GM18907 (cell line): ENCODE measurements around the gene SAPCD1.
"Not testable (repeated sequence)": the region's sequence is repeated elsewhere in the genome, so short reads cannot be mapped to it uniquely, and the experiment has no call there.

ENCODE experiments used
- ATAC-seq: cut with Tn5 transposase; IDR thresholded peaks from one replicate; pipeline ENCODE4 v1.9.1; 2021; ENCODE audit warnings: mild to moderate bottlenecking, moderate library complexity; ENCODE audit not compliant: unreplicated experiment

The SAPCD1 gene

GRCh38 chr6:31795616-31796298, 33.3 kb downstream of the SAPCD1 start, which contains the start of gene VARS1:
VARS1 (minus strand) TSS chr6:31795752; CDS start chr6:31795217, 535 bp downstream.
- peak; percentile 68 for ATAC-seq

DNA sequence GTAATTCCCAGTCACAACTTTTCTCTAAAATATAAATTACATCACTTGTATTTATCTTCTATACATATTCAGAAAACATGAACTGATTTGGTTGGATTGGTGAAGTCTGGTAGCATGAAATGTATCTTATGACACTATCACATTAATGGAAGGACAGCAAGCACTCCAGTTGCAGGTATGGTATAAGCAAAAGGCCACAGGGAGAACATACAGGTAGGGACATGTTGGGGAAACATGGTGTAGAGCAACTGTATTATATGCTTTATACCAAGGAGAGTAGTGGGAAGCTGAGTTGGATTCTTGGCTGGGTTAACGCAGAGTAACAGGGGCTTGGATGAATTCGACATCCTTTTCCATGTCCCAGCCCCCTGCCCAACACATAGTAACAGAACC, 34.5 kb downstream of the SAPCD1 start:
- ATAC-seq: no peak

DNA sequence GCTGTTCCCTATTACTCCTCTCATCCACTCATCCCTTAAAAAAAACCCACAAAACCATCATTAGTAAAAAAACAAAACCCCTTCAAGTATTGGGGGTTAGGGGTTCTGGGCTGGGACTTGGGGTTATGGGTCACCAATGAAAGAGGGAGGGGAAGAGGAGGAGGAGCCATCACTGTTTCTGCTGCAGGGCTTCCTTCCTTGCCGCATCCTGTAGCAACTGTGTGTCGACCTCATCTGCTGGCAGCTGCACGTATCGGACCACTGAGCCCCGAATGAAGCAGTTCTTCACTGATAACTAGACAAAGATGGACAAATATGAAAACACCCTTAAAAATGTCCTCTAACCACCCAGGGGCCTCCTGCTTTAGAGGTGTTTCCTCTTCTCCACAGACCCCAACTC, 35.1 kb downstream of the SAPCD1 start:
- no peak for ATAC-seq

- ATAC-seq: no peak
Measured at GRCh38 chr6:31799781-31800180, 37.3 kb downstream of the SAPCD1 start.

DNA sequence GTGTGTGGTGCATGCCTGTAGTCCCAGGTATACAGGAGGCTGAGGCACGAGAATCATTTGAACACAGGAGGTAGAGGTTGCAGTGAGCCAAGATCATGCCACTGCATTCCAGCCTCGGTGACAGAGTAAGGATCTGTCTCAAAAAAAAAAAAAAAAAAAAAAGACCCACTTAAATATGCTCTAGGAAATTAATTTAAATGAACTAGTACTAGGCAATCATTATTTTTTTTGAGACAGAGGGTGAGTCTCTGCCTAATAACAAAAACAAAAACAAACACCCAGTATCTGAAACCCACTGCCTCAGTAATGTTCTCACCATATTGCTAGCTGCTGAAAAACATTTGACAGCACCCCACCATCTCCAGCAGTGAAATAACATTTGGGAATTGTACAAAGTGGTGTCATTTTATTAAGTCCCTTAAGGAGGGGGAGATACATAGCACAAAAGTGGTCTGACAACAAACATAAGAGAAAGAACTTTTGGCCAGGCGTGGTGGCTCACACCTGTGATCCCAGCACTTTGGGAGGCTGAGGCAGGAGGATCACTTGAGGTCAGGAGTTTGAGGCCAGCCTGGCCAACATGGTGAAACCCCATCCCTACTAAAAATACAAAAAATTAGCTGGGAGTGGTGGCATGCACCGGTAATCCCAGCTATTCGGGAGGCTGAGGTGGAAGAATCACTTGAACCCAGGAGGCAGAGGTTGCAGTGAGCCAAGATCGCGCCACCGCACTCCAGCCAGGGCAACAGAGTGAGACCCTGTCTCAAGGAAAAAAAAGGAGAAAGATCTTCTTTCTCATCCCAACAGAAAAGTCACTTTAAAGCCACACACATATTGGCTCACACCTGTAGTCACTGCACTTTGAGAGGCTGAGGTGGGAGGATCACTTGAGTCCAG, 38.8 kb downstream of the SAPCD1 start:
- not testable (repeated sequence) for ATAC-seq

GRCh38 chr6:31805939-31806469, 43.5 kb downstream of the SAPCD1 start:
- peak; percentile 5 for ATAC-seq

GRCh38 chr6:31806470-31807272, 44.2 kb downstream of the SAPCD1 start, which contains the start of gene LSM2:
LSM2 (minus strand) TSS chr6:31806966; CDS start chr6:31806757, 209 bp downstream.
- peak; percentile 83 for ATAC-seq

GRCh38 chr6:31808599-31808998, 46.1 kb downstream of the SAPCD1 start:
- ATAC-seq: not testable (repeated sequence)

DNA sequence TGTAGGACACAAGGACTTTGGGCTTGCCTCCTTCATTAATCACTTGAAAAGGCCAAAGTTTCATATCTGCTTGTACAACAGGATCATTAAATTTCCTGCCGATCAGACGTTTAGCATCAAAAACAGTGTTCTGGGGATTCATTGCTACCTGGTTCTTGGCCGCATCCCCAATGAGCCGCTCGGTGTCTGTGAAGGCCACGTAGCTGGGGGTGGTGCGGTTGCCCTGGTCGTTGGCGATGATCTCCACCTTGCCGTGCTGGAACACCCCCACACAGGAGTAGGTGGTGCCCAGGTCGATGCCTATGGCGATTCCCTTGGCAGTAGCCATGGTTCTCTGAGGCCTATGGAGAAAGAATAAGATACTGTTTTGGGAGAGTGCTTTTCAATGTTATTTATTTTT, 49.2 kb downstream of the SAPCD1 start:
- no peak for ATAC-seq

- ATAC-seq: no peak
Measured at GRCh38 chr6:31813465-31813849, 51.0 kb downstream of the SAPCD1 start.
